Inflammatory macrophage treated with lipopolysaccharide for 4 hours (primary cell): ENCODE results near the gene MTHFSD.

Experiments used
- DNase-seq: peaks from one replicate; pipeline ENCODE4 v3.0.0-alpha.2; 2020

MTHFSD gene

GRCh38 chr16:86498671-86499439 is 56.2 kb downstream of the MTHFSD start:
- DNase-seq = no peak

- DNase-seq = no peak
Observed at GRCh38 chr16:86498155-86498670, 56.8 kb downstream of the MTHFSD start.

GRCh38 chr16:86497551-86498021 is 57.4 kb downstream of the MTHFSD start:
- no peak for DNase-seq

GRCh38 chr16:86496929-86497461 is 58.0 kb downstream of the MTHFSD start:
- no peak for DNase-seq

GRCh38 chr16:86496262-86496928 is 58.6 kb downstream of the MTHFSD start:
- no peak for DNase-seq

DNA sequence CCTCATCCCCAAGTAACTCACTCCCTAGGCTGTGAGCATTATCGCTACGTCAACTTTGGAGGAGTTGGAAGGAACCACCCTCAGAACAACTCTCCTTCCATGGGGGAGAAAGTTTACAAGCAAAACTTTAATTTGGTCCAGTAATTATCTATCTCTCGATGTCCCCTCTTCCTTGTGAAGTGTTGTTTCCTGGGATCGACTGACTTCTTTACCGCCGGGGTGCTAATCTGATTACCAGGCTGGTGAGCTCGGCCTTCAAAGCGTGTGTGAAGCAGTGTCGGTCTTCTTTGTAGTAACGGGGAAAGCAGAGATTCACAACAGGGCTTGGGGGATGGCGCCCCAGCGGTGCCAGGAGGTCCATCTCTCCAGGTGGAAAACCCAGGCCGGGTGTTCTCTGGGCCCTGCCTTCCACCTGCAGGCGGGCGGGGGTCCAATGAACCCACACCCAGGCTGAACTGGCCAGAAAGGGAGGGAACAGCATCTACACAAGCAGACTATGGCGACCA is 59.2 kb downstream of the MTHFSD start:
- DNase-seq = no peak

- DNase-seq = no peak
Observed at GRCh38 chr16:86495357-86495701, 59.7 kb downstream of the MTHFSD start.

DNA sequence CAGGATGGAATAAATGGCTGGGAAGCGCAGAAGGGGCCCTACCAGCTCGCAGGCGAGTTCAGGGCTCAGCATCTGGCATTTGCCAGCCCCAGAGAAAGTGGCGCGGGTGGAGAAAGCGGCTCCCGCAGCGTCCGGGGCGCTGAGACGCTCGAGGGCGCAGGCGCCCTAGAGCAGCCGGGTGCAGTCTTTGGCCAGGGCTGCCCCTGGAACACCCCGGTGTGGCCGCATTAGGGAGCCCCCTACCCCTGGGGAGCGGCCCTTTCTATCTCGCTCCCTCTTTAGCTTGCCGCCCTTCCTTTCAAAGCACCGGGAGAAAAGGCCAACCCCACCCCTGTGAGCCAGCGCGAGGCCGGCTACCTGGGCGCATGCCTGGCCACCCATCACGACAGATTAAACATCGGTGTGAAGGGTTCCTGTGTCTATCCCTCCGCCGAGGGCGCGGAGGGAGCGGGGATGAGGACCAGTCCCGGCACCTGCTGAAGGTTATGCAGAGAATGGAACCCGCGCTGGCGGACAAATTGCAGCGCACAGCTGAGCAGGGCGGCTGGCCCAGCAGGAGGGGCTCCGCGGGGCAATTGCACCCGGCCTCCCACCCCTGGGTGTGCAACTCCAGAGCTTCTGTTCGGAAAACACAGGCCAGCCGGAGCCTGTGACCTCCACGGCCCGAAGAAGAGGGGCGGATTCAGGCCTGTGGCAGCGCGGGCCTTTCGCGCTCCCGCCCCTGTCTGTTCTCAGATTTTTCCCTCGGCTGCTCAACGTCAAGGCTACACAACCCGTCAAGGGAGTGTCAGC is 60.3 kb downstream of the MTHFSD start:
- no peak for DNase-seq

DNA sequence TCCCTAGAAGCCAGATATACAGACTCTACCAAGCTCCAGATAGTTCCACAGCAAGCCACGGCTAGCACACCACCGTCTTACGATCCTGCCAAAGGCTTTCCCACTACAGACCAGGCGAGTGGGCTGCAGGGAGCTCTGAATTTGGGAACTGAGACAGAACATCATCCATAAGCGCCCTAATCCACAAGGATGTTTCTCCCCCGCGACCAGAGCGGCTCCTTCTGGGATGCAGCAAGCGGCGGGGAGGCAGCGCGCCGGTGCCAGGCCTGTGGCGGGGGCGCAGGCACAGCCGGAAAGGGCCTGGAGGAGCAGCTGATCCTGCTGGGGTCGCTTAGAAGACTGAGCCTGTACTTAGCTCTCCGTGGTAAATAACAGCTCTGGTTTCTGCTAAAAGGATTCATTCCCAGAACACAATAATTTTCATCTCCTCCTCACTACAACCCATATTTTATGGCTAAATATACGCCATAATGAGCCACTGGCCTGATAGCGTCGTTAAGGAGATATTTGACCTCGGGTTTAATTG is 60.9 kb downstream of the MTHFSD start:
- no peak for DNase-seq

DNA sequence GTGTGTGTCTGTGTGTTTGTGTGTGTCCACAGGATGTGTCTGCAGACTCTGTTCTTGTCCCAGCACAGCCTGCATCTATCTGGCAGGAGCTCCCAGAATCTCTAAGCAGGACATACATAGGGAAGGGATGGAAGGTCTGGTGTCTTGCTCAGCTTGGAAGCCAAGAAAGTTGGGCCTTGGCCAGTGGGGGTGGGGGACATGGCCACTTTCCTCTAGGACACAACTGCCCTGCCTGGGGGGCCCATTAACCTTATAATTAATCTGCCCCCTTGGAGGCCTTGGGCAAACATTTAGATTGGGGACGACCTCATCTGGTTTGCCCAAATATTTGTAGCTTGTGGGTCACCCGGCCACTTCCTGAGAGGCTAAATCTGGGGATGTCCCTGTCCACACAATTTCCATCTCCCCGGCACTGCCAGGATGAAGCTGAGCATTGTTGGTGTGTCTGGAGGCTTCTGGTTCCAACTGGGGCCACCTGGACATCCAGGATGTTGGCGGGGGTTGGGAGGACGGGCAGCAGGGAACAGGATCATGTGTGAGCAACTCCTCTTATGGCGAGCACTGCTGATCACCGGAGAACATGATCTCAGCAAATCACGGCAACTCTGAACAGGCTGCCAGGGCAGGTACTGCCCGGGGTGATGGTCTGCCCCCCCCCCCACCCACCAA is 61.9 kb downstream of the MTHFSD start:
- no peak for DNase-seq

GRCh38 chr16:86492267-86492960 is 62.6 kb downstream of the MTHFSD start:
- DNase-seq = no peak

DNA sequence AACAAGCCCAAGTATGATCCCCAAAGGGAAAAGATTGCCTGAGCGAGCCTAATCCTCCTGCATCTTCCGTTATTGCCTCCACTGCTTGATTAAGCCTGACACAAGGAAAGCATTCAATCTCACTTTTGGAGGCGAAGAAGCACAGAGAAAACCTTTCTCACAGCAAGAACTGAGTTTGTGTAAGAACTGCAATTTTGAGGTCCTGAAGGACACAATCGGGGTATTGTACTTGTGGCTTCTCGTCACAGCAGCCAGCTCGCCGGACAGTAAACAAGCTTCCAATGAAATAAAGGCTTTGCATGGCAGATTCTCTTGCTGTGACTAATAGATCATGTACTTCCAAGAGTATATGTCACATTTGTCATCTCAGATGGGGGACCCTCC is 63.4 kb downstream of the MTHFSD start:
- no peak for DNase-seq

DNA sequence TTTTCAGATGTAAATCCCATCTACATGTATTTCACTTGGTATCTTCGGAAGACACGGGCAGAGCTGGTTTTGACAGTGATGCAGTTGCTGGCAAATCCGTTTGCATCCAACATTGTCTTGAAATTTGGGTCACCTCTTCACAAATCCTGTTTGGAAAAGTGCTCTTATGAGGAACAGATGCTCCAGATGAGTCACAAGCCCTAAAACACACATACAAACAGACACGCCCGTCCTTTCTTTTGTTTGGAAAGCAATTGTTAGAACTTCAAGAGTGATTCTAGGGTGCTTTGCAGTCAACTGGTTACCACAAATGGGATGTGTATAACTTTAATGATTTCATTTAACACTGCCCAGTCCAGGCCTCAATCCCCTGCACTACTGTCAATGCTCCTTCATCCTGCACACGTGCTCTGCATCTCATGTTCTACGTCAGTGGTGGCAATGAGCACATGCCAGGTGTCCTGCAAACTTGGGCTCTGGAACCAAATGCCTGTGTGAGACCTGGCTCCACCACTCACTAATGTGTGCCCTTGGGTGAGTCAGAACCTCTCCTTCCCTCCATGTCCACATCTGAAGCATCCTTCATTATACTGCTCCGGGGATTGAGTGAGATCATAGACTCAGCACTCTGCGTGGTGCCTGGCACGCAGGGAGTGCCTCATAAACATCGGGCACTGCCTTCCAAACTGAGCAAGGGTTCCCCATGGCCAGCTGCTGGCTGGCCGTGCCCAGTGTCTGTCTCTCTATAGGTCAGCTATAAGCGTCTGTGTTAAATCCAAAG is 64.0 kb downstream of the MTHFSD start:
- no peak for DNase-seq

GRCh38 chr16:86485746-86486145 is 69.3 kb downstream of the MTHFSD start:
- DNase-seq = no peak

DNA sequence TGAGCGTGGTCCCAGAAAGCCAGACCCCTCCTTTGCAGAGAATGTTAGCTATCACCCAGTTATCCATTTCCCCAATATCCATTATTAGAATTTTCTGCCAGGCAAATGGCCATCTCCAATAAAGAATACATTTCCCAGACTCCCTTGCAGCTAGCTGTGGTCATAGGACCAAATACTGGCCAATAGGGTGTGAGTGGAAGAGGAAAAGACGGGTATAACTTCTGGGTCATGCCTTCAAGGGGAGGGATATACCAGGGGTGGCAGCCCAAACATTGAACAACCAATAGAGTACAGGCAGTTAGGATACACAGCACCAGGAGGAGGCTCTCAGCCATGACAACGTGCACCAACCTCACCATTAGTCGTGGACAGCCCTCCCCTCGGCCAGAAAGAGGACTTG is 70.8 kb downstream of the MTHFSD start:
- no peak for DNase-seq

GRCh38 chr16:86481607-86482006 is 73.4 kb downstream of the MTHFSD start:
- DNase-seq = no peak

GRCh38 chr16:86480444-86480843 is 74.6 kb downstream of the MTHFSD start:
- no peak for DNase-seq
